BE2C (cell line): Measurements from ENCODE around the gene CHCHD5.

ENCODE experiments used
- DNase-seq: peaks from one replicate; pipeline ENCODE4 v3.0.0-alpha.2; 2020
- H3K27me3 ChIP-seq: fragments of 250-450 bp; sonication (Bioruptor Pico); 2 replicates; pipeline ENCODE4 v1.5.1; 2020; ENCODE audit warnings: mild to moderate bottlenecking
- H3K36me3 ChIP-seq: fragments of 250-450 bp; sonication (Bioruptor Pico); 2 replicates; pipeline ENCODE4 v1.5.1; 2020; ENCODE audit warnings: mild to moderate bottlenecking
- H3K4me1 ChIP-seq: fragments of 250-450 bp; sonication (Bioruptor Pico); 2 replicates; pipeline ENCODE4 v1.5.1; 2020
- H3K4me3 ChIP-seq: 2 replicates; pipeline ENCODE4 v1.5.1; 2011; ENCODE audit warnings: low read depth, low read length
- H3K9me3 ChIP-seq: fragments of 250-450 bp; sonication (Bioruptor Pico); 2 replicates; pipeline ENCODE4 v1.5.1; 2020
- TF ChIP-seq, protein P1 (sequence below): IDR thresholded peaks from 2 replicates; pipeline ENCODE4 v1.5.1; 2012; ENCODE audit warnings: mild to moderate bottlenecking, low read depth, low read length

Gene CHCHD5

DNA sequence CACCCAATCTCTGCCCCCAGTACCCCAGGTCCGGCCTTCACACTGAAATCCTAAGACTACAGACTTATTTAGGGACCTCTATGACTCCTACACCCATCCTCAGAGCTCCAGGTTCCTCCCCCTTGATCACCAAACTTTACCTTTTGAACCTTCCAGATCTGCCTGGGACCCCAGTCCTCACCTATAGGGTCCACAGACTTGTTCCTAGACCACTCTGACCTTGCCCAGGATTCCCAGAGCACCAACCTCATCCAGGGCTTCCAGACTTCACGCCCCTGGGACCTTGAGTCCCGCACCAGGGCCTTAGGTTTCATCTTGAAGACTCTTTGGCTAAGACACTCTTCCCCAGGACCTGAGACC lies 462 bp downstream of the CHCHD5 start:
- TF ChIP-seq, protein P1, sequence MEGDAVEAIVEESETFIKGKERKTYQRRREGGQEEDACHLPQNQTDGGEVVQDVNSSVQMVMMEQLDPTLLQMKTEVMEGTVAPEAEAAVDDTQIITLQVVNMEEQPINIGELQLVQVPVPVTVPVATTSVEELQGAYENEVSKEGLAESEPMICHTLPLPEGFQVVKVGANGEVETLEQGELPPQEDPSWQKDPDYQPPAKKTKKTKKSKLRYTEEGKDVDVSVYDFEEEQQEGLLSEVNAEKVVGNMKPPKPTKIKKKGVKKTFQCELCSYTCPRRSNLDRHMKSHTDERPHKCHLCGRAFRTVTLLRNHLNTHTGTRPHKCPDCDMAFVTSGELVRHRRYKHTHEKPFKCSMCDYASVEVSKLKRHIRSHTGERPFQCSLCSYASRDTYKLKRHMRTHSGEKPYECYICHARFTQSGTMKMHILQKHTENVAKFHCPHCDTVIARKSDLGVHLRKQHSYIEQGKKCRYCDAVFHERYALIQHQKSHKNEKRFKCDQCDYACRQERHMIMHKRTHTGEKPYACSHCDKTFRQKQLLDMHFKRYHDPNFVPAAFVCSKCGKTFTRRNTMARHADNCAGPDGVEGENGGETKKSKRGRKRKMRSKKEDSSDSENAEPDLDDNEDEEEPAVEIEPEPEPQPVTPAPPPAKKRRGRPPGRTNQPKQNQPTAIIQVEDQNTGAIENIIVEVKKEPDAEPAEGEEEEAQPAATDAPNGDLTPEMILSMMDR = no peak
- H3K4me3 ChIP-seq = peak overlapping the region; percentile 83
- H3K36me3 ChIP-seq = no peaks in the 10 kb centered on the region
- no peaks in the 10 kb centered on the region for H3K9me3 ChIP-seq
- H3K27me3 ChIP-seq = no peaks in the 10 kb centered on the region
- no peak for DNase-seq
- H3K4me1 ChIP-seq = no peaks in the 10 kb centered on the region

DNA sequence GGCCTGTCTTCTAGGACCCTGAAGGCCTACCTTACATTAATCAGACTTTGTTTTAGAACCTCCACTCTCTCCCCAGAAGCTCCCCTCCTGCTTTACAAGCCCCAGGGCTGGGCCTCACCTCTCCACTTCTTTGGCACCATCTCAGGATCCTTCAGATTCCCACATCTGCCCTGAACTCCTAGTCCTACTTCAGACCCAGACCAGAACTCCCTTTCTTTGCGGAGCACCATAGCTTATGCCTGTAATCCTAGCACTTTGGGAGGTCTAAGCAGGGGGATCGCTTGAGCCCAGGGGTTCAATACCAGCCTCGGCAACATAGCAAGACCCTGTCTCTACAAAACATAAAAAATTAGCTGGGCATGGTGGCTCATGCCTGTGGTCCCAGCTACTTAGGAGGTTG lies 991 bp downstream of the CHCHD5 start:
- no peaks in the 10 kb centered on the region for H3K4me1 ChIP-seq
- DNase-seq = no peak
- H3K4me3 ChIP-seq = peak overlapping the region; percentile 83
- TF ChIP-seq, protein P1 = no peak
- H3K9me3 ChIP-seq = no peaks in the 10 kb centered on the region
- no peaks in the 10 kb centered on the region for H3K27me3 ChIP-seq
- H3K36me3 ChIP-seq = no peaks in the 10 kb centered on the region

DNA sequence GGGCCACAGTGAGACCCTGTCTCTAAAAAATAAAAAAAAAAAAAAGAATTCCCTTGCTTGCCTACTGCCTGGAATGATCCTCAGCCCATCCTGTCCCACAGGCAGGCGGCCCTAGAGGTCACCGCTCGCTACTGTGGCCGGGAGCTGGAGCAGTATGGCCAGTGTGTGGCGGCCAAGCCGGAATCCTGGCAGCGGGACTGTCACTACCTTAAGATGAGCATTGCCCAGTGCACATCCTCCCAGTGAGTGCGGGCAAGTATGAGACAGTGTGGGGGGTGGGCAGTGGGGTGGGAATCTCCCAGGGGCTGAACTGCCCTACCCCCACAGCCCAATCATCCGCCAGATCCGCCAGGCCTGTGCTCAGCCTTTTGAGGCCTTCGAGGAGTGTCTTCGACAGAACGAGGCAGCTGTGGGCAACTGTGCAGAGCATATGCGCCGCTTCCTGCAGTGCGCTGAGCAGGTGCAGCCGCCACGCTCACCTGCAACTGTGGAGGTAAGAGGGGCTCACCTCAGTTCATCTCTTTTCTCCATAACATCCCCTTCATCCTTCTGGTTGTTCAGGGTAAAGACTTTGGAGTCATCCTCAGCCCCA lies 1.6 kb downstream of the CHCHD5 start:
- no peak overlapping the region for H3K4me3 ChIP-seq
- TF ChIP-seq, protein P1 = no peak
- no peak for DNase-seq

DNA sequence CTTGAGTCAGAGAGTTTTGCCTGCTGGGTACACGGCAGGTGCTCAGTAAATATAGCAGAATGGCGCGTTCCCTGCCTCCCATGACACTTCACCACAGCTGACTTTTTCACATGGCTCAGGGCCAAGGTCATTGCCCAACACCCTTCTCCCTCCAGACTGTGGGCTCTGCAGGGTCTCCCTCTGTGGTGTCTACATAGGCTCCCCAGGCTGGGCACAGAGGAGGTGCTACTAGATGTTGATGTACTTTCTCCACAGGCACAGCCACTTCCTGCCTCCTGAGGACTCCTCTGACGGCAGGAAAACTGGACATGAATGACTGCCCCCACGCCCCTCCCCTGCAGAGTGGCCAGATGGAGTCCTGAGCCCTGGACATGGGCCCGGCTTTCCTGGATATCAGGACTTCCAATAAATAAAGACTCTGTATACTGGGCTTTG lies 4.2 kb downstream of the CHCHD5 start:
- Histone ChIP-seq H3K36me3 (no peaks in the 10 kb centered on the region), H3K4me3 (no peak overlapping the region), H3K4me1 (no peaks in the 10 kb centered on the region), H3K27me3 (no peaks in the 10 kb centered on the region), H3K9me3 (no peaks in the 10 kb centered on the region)
- TF ChIP-seq, protein P1 = no peak
- DNase-seq = no peak

More for the DNA sequence above, 1.6 kb downstream of the CHCHD5 start:
- Histone ChIP-seq H3K36me3 (no peaks in the 10 kb centered on the region), H3K27me3 (no peaks in the 10 kb centered on the region), H3K9me3 (no peaks in the 10 kb centered on the region), H3K4me1 (no peaks in the 10 kb centered on the region)

DNA sequence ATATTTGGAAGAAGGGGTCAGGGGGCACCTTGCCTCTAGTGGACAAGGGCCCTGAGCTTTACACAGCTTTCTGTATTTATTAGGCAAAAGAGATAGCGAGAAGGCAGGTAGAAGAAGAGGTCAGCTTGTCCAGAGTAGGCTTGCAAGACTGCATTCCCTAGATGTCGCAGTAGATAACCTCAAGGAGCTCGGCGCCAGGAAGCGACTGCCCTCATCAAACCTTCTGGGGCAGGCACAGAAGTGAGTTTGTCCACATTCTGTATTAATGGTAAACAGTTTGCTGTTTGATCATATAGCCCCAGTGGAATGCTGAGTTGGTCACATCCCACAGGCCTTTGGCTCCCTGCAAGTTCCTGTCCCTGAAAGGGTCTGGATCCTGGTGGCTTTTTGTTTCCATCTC lies 7.0 kb downstream of the CHCHD5 start:
- H3K4me1 ChIP-seq = no peaks in the 10 kb centered on the region
- no peak for DNase-seq
- TF ChIP-seq, protein P1 = no peak
- no peaks in the 10 kb centered on the region for H3K9me3 ChIP-seq
- no peaks in the 10 kb centered on the region for H3K36me3 ChIP-seq
- no peaks in the 10 kb centered on the region for H3K27me3 ChIP-seq
- no peak overlapping the region for H3K4me3 ChIP-seq

DNA sequence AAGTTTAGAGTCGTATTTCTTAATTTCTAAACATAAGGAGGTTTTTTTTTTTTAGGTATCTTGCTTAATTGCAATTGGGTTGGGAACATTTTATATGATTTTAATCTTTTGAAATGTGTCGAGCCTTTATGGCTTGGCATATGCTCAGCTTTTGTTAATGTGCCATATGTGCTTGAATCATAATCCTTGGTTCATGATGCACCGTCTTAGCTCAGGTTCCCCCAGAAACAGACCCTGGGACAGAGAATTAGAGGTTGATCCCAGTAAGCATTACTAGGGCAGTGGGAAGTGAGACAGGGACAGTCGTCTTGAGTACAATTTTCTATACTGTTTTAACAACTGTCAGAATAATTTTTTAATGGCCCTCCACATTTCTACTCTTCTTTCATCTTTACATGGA lies 9.3 kb downstream of the CHCHD5 start:
- Histone ChIP-seq H3K9me3 (no peaks in the 10 kb centered on the region), H3K4me1 (no peaks in the 10 kb centered on the region), H3K36me3 (no peaks in the 10 kb centered on the region), H3K4me3 (no peak overlapping the region), H3K27me3 (no peaks in the 10 kb centered on the region)
- DNase-seq = no peak
- TF ChIP-seq, protein P1 = no peak
